GM19463 (cell line): ENCODE measurements around the gene CFAP43.
"Not testable (repeated sequence)": the region's sequence is repeated elsewhere in the genome, so short reads cannot be mapped to it uniquely, and the experiment has no call there.

Experiments
- ATAC-seq: cut with Tn5 transposase; IDR thresholded peaks from one replicate; pipeline ENCODE4 v1.9.1; 2021; ENCODE audit warnings: mild to moderate bottlenecking, moderate library complexity; ENCODE audit not compliant: unreplicated experiment

Gene CFAP43

DNA sequence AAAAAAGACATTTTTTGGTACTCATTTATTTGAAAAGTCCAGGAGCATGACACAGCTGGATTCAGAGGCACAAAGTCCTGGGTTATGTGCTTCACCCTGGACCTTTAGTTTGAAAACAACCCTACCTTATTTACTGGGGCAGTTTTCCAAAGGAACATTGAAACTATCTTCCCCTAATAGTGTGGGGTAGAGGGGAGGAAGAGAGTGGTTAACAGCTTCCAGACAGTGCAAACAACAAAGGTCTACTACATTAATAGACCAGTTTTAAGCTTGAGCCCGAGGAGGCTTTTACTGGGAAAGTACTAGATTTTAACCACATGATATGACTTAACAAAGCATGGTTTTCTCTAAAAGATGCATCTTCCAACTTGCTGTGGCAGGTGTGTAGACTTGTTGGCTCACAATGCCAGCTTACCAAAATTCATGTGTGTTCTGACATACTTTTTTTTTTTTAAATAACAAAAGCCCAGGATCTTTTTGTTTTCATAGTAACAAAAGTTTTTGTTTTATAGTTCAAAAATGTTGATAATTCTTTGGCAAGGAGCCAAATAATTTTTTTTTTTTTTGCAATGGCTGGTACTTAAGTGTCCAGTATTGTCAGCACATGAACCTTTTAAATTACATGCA, 24.3 kb upstream of the CFAP43 start:
- no peak for ATAC-seq

DNA sequence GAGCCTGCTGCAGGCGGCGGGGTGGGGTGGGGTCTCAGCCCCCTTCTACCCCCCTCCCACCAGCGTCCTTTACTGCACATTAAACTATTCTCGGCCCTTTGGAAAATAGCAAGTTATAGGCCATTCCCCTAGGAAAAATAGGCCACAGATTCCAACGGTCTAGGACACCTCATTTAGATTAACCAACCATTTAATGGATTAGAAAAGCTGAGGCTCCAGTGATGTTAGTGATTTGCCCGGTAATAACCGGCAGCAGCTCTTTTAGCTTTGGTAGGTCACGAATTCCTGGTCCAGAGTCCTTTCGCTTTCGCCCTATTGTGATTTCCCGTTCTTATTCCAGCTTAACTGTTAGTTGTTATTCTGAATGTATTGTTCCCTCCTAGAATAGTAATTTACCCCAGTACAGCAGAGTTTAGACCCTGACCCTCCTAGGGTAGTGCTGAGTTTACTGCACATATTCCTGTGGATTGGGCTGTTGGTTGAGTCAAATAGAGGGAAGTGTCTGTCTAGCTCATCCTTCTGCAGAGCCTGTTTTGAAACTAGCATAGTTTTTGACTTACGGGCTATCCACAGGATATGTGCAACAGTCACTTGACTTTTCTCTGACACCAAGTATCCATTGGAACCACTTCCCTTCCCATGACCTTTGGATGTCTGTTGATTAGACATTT, 23.3 kb upstream of the CFAP43 start:
- ATAC-seq, result no peak

DNA sequence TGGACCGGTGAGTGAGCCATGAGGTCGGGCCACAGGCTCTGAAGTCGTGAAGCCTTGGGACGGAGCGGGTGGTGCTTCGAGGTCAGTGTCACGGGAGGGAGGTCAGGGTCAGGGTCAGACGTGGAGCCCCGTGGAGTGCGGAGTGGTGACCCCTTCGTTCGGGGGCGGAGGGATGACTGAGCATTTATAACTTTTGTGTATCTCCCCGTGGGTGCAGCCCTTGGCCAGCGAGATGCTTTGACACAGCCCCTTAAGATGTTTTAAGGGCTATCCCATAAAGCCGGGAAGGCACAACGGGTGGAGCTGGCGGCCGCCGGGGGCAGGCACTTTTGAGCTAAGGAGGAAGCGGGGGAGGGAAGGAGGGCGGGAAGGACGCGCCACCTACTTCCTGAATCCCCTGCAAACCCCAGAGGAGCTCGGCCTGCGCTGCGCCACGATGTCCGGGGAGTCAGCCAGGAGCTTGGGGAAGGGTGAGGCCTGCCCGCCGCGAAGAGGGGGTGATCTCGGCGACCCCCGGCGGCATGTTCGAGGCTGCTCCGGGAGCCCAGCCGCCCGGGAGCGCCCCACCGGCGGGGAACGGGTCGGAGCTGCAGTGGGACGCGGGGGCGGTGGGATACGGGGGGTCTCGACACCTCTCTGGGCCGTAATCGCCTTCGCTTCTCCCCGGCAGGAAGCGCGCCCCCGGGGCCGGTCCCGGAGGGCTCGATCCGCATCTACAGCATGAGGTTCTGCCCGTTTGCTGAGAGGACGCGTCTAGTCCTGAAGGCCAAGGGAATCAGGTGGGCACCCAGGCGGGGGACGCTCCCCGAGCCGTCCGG, 22.5 kb upstream of the CFAP43 start, which contains the start of gene GSTO1:
TSS of gene GSTO1 (plus strand) at position 400 of the 818 bp plus-strand sequence. CDS start at position 437, 37 bp downstream.
- peak; percentile 75 for ATAC-seq

DNA sequence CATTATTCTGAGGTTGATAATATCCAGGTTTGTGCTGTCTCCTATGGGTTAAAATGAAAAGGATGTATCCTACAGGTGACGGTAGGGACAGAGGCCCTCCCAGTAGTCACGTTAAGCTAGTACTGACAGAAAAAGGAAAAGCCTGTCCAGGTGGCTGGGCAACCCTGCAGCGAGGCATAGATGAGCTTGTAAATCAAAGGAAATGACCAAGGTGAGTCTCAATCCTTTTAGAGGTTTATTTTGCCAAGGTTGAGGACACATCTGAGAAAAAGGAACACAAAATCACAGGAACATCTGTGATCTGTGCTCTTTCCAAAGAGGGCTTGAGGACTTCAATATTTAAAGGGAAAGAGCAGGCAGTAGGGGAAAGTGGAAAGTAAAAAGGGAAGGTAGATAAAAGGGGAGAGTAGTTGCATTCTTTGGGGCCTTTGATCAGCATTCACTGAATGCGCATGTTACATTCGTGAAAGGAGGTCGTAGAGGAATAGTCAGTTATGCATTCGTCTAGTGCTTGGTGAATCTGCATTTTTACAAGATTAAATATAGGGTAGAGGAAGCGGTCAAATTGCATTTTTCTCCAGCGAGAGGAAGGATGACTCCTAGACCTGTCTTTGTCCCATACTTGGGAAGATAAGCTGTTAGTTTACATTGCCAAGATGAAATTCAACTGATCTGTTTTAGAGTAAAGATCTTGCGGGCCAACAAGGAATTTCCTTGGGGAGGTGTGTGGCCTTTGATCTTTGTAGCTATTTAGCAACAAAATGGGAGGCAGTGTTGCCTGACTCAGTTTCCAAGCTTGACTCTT, 21.6 kb upstream of the CFAP43 start:
- no peak for ATAC-seq

DNA sequence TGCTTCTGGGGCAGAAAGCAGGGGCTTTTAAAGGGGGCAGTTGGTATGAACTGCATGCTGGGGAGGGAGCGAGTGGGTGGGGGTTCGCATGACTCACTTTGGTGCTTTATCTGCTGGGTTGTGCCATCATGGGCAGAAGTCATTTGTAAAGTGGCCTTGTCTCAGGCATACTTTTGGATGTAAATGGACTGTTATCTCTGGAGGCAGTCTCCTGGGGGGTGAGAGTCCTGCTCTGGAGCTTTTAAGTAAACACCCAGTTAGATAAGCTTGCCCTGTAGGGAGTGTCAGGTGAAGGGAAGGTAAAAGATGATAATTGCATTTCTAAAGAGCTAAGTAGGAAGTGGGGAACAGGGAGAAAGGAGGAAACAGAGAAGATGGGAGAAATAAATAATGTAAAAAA, 20.9 kb upstream of the CFAP43 start:
- no peak for ATAC-seq

DNA sequence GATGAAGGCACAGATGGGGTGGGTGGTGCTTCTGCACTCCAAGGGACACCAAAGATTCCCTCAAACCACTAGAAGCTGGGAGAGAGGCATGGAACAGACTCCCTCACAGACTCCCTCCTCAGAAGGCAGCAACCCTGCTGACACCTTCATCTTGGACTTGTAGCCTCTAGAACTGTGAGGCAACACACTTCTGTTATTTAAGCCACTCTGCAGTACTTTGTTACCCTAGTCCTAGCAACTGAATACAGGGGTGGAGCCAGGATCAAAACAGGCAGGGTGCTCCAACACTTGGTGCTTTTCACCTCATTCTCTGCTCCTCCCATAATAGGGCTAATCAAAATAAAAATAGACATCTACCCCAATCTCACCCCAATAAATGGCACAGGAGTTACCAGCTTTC, 20.2 kb upstream of the CFAP43 start:
- no peak for ATAC-seq

DNA sequence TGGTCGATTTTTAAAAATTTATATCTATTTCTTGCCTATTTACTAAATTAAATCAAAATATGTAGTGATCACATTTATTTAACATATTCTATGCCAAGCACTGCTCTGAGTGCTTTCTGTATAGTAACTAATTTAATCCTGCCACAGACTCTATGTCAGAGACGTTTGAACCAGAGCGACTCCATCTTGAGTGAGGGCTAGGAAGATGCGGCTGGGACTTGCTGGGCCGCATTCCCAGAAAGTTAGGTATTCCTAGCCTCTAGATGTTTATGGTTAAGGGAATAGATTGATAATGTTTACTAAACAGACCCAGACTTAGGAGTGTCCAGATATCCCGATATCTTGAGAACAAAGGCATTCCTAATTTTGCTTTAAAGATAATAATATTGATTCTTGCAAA, 19.3 kb upstream of the CFAP43 start:
- no peak for ATAC-seq

DNA sequence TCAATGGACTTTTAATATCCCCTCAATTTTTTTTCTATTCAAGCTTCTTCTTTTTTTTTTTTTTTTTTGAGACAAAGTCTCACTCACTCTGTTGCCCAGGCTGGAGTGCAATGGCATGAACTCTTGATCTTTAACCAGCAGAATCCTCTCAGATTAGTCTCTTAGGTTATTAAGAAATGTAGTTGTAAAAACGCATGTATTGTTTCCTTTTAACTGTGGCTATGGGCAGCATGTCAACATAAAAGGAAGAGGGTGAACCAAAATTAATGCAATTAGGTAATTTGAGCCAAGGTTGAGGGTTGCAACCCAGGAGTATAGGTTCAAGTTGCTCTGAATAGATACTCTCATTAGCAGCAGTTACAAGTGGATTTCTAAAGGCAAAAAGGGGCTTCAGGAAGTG, 18.2 kb upstream of the CFAP43 start:
- ATAC-seq, result no peak

DNA sequence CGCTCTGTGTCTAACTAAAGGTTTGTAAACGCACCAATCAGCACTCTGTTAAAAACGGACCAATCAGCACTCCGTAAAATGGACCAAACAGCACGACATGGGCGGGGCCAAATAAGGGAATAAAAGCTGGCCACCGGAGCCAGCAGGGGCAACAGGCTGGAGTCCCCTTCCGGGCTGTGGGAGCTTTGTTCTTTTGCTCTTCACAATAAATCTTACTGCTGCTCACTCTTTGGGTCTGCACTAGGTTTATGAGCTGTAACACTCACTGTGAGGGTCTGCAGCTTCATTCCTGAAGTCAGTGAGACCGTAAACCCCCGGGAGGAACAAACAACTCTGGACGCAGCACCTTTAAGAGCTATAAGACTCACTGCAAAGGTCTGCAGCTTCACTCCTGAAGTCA, 16.8 kb upstream of the CFAP43 start:
- not testable (repeated sequence) for ATAC-seq

DNA sequence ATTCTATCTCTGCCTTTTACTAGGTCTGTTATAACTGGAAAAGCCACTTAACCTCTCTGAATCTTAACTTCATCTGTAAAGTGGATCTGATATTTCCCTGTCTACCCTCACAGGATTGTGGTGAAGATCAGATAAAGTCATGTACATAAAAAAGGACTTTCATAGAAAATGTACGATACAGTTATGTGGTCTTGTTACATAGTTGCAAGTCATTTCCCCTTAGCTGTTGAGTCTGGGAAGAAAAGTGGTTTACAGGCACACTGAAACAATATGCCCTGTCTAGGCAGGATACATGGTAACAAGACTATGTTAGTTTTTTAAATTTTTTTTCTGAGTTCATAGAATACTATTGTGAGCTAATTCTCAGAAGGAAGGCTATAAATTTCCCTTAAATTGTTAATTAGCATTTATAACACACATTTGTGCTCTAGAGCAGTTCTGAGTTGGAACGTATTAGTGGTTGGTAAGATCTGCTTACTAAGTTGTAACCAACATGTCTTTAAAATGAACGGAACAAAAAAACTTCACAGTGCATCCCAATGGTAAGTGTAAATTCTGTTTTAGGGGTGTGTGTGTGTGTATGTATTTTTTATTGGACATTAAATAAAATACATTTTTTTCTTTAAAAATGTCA, 15.5 kb upstream of the CFAP43 start:
- no peak for ATAC-seq

DNA sequence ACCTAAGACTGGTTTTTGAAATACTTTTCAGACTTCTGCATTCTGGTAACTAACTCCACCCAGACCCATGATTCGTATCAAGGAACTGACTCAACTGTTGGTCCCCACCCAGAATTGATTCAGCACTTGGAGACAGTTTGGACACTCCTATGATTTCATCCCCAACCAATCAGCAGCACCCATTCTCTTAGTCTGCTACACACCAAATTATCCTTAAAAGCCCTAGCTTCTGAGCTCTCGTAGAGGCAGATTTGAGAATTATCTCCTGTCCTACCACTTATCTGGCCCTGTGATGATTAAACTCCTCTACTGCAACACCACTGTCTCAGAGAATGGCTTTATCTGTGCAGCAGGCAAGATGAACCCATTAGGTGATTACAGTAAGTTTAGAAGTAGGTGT, 14.8 kb upstream of the CFAP43 start:
- no peak for ATAC-seq

DNA sequence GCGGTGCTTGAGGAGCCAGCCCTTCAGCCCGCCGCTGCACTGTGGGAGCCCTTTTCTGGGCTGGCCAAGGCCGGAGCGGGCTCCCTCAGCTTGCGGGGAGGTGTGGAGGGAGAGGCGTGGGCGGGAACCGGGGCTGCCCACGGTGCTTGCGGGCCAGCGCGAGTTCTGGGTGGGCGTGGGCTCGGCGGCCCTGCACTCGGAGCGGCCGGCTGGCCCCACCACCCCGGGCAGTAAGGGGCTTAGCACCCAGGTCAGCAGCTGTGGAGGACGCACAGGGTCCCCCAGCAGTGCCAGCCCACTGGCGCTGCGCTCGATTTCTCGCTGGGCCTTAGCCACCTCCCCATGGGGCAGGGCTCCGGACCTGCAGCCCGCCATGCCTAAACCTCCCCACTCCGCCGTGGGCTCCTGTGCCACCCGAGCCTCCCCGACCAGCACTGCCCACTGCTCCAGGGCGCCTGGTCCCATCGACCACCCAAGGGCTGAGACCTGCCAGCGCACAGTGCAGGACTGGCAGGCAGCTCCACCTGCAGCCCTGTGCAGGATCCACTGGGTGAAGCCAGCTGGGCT, 13.0 kb upstream of the CFAP43 start:
- ATAC-seq, result no peak

DNA sequence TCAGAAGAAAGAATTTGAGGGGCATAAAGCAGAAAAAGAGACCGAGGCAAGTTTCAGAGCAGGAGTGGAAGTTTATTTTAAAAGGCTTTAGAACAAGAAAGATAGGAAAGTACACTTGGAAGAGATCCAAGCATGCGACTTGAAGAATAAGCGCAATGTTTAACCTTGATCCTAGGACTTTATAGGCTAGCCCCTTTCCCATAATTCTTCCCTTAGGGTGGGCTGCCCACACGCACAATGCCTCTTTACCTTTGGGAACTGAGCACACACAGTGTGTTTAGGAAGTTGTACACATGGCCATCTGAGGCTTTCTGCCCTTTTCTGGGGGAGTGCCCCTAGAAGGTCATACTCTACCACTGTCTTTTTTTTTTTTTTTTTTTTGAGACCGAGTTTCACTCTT, 11.3 kb upstream of the CFAP43 start:
- ATAC-seq, result no peak

DNA sequence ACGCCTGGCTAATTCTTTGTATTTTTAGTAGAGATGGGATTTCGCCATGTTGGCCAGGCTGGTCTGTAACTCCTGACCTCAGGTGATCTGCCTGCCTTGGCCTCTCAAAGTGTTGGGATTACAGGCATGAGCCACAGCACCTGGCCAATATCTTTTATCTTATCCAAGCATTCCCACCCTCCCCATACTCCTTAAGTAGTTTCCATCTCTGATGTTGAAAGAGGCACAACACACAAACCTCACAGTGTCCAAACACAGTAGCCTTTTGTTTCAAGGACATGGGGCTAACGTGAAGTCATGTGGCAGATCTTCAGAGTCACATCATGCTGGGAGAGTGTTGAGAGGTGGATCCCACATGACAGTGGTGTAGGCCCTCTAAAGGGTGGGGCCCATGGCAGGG, 10.8 kb upstream of the CFAP43 start:
- ATAC-seq, result not testable (repeated sequence)

DNA sequence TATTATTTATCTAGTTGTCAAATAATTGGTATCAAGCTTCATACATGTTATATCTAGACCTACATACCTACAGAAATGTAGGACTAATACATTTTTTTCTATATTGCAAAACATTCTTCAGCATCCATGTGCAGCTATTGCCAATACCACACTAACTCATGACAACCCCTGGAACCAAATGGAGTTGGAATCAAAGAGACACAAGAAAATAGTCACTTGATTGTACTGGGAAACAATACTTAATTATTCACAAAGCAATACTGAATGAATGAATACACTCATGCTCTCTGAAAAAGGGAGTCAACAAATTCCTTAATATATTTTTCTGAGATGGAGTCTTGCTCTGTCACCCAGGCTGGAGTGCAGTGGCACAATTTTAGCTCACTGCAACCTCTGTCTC, 10.4 kb upstream of the CFAP43 start:
- no peak for ATAC-seq

DNA sequence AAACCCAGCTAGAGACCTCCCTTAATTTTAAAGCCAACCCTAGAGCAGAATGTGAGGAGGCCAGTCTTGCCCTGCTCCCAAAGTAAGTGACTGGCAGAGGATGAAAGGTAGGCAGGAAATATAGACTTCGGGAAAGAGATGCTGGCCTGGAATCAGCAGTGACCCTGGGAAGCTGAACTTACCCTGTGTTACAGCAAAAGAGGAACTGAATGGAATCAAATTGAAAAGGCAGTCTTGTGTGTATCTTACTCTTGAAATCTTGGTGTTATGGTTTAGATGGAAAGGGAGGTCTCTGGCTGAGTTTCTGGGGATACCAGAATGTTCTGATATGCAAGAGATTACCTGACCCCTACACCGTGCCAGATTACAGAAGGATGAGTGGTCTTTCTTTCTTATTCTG, 7.9 kb upstream of the CFAP43 start:
- ATAC-seq, result no peak

DNA sequence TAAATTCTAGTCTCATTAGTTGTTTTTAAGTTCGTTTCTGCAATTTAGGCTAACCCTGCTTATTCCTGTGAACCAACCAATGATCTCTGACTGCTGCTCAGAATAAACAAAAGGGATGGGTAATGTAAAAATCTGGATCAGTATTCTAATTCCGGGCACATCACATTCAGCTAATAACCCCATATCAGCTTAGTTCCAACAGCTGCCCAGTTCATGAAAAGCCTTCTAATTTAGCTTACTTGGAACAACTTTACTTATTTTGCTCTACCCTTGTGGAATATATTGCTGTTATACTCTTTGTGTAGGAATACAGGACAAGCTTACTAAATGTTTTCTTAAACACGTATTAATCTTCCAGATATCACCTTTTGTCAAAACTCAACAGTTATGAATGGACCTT, 3.6 kb upstream of the CFAP43 start:
- no peak for ATAC-seq

DNA sequence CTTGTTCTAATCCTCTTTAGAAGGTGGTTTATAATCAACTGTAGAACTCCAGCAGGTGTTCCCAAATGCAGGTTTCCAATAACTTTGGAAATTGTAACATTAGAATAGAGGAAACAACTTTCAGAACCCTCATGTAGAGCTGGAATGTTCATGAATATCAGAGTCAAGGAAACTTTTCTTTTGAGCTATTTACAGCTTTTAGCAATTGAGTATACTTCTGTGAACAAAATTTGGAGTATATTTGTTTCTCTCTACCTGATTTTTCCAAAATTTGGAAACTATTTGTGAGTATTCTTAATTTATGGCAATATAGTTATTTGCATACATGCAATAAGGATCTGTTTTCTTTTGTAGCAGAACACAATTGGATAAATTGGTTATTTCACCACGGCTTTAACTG, 2.8 kb upstream of the CFAP43 start:
- ATAC-seq, result no peak

DNA sequence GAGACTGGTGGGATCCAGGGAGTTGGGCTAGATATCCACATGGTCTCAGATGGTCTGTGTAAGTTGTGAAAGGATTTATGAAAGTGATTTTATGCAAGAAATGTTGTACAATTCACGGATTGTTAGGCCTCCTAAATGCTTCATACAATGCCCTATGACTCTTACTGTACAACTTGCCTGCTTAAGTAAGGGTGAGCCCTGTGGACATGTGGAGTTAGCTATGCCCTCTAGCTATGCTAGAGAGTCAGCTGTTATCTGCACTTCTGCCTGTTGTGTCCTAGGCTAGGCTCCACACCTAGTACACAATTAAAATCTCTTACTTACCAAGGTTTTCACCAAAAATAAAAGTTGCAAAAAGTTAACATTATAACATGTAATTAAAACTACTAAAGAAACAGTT, 1.7 kb upstream of the CFAP43 start:
- no peak for ATAC-seq

DNA sequence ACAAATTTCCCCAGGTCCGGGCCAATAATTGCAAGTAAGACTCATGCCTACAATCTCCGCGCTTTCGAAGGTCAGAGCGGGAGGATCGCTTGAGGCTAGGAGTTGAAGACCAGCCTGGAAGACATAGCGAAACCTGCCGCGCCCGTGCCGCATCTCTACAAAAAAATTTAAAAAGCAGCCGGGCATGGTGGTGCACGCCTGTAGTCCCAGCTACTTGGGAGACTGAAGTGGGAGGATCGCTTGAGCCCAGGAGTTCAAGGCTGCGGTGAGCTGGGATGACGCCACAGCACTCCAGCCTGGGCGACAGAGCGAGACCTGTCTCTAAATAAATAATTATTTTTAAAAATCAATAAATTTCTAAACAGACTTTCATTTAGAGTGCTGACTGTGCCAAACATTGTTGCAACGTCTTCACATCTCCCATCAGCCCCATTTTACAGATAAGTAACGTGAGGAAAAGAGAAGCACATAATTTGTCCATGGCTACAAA, 494 bp upstream of the CFAP43 start:
- ATAC-seq, result peak; percentile 4
